GM18909 (cell line): ENCODE results near the gene CDH3.

Source experiments
- ATAC-seq: cut with Tn5 transposase; IDR thresholded peaks from one replicate; pipeline ENCODE4 v1.9.1; 2021; ENCODE audit warnings: mild to moderate bottlenecking; ENCODE audit not compliant: unreplicated experiment, poor library complexity

CDH3 gene

GRCh38 chr16:68733570-68733969, 88.5 kb downstream of the CDH3 start:
- ATAC-seq = no peak

DNA sequence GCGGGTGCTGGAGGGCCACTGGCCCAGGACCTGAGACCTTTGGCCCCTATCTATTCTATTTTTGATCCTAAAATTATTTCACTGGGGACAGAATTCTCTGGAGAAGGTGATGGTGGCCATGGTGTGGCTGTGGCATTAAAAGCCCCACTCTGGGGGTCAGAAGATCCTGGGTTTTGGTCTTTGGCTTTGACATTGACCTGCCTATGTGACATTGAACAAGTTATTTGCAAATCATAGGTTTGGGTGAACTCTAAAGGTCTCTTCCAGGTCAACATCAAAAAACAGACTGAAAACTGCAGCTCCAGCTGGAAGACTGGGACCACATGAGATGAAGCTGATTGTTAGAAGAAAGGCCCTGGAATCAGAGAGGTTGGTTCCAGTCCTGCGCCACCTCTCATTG, 89.7 kb downstream of the CDH3 start:
- ATAC-seq = no peak

DNA sequence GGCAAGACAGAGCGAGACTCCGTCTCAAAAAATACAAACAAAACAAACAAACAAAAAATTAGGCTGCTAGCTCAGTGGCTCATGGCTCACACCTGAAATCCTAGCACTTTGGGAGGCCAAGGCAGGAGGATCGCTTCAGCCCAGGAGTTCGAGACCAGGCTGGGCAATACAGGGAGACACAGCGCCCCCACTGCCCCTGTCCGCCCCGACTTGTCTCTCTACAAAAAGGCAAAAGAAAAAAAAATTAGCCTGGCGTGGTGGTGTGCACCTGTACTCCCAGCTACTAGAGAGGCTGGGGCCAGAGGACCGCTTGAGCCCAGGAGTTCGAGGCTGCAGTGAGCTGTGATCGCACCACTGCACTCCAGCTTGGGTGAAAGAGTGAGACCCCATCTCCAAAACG, 91.5 kb downstream of the CDH3 start:
- ATAC-seq = no peak

GRCh38 chr16:68737046-68737729, 92.1 kb downstream of the CDH3 start, which contains the start of gene CDH1:
TSS of gene CDH1 (plus strand) at chr16:68737292. CDS start at chr16:68737416, 124 bp downstream.
- no peak for ATAC-seq

DNA sequence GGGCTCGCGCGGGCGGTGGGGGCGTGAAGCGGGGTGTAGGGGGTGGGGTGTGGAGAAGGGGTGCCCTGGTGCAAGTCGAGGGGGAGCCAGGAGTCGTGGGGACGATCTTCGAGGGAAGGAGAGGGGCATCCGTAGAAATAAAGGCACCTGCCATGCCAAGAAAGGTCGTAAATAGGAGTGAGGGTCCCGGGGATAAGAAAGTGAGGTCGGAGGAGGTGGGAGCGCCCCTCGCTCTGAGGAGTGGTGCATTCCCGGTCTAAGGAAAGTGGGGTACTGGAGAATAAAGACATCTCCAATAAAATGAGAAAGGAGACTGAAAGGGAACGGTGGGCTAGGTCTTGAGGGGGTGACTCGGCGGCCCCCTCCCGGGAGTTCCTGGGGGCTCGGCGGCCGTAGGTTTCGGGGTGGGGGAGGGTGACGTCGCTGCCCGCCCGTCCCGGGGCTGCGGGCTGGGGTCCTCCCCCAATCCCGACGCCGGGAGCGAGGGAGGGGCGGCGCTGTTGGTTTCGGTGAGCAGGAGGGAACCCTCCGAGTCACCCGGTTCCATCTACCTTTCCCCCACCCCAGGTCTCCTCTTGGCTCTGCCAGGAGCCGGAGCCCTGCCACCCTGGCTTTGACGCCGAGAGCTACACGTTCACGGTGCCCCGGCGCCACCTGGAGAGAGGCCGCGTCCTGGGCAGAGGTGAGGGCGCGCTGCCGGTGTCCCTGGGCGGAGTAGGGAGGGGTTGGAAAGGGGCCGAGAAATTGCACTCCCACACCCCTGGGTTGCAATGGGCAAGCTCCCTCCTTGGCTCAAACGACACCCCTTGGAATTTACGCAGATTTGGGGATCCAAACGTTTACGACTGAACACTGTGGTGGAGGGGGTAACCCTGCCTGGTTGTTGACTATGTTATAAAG, 92.9 kb downstream of the CDH3 start:
- no peak for ATAC-seq

GRCh38 chr16:68739964-68740627, 95.0 kb downstream of the CDH3 start:
- no peak for ATAC-seq

DNA sequence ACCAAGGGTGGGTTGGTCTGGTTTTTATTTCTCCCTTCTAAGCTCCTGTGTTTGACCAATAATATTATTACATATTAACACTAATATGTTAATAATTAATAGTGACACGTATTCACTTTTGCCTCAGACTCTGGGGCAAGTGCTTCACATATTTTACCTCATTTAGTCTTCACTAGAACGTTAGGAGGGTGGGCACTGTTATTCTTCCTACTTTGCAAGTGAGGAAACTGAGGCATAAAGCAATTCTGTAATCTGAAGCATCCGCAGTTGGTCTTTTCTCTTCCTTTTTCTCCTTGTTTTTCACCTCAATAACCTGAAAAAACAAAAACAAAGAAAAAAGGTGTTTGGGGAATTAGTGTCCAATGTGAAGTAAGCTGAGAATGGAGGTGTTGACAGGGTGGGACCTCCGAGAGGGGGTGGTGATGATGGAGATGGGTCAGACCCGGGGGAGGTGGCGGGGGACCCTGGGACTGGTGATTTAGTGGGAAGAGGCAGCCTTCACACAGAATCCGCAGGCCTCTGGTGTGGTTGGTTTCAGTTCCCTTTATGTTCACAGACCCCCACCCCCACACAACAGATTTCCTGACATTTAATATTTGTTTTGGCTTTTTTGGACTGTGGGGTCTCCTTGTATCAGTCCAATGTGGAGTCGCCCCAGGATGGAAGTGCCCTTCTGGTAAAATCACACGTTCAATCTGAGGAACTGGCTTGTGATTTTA, 95.7 kb downstream of the CDH3 start:
- no peak for ATAC-seq

- no peak for ATAC-seq
Observed at GRCh38 chr16:68743664-68744063, 98.6 kb downstream of the CDH3 start.

DNA sequence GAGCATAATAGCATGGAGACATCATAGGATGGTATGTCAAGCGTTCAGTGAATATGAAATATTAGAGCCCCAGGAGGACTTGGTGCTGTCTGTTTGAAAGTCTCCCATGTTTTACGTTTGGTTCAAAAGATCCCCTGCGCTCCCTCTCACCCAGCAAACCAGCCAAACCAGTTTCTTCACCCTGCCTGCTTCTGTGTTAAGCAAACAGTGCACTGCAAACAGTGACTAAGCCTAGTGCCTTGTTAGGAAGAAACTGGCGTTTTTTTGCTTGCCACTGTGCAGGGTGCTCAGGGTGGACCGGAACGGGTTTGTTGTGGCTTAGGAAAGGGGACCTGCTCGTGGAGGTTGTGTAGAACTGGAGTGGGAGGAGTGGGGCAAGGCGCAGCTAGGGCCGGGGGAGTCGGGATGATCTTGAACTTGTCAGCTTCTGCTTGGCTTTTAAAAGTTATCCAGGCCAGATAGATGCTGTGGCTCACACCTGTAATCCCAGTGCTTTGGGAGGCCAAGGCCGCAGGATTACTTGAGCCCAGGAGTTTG, 99.7 kb downstream of the CDH3 start:
- ATAC-seq = no peak

GRCh38 chr16:68746951-68747350, 101.8 kb downstream of the CDH3 start:
- ATAC-seq = no peak

DNA sequence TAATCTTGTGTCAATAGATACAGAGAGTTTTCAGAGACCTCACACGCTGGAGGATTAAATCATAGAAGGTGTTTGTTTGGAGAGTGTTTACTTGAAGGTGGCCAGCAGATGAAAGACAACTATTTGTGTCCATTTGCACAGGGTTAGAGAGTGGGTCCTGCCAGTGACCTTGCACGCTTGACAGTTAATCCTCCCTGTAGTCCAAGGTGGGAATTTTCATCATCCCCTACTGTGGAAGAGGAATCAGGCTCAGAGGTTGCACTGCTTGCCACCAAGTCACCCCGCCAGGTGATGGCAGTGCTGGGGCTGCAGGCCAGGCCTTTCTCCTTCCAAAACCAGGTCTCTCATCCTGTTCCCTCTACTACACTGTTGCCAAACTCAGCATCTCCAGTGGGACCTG, 104.3 kb downstream of the CDH3 start:
- no peak for ATAC-seq
